HG03280 (cell line): ENCODE data around the gene TRMT2A.
"Not testable (repeated sequence)": the region's sequence is repeated elsewhere in the genome, so short reads cannot be mapped to it uniquely, and the experiment has no call there.

ENCODE experiments used
- ATAC-seq: cut with Tn5 transposase; IDR thresholded peaks from one replicate; pipeline ENCODE4 v1.9.1; 2021; ENCODE audit warnings: mild to moderate bottlenecking, moderate library complexity; ENCODE audit not compliant: unreplicated experiment

Gene TRMT2A, protein sequence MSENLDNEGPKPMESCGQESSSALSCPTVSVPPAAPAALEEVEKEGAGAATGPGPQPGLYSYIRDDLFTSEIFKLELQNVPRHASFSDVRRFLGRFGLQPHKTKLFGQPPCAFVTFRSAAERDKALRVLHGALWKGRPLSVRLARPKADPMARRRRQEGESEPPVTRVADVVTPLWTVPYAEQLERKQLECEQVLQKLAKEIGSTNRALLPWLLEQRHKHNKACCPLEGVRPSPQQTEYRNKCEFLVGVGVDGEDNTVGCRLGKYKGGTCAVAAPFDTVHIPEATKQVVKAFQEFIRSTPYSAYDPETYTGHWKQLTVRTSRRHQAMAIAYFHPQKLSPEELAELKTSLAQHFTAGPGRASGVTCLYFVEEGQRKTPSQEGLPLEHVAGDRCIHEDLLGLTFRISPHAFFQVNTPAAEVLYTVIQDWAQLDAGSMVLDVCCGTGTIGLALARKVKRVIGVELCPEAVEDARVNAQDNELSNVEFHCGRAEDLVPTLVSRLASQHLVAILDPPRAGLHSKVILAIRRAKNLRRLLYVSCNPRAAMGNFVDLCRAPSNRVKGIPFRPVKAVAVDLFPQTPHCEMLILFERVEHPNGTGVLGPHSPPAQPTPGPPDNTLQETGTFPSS

DNA sequence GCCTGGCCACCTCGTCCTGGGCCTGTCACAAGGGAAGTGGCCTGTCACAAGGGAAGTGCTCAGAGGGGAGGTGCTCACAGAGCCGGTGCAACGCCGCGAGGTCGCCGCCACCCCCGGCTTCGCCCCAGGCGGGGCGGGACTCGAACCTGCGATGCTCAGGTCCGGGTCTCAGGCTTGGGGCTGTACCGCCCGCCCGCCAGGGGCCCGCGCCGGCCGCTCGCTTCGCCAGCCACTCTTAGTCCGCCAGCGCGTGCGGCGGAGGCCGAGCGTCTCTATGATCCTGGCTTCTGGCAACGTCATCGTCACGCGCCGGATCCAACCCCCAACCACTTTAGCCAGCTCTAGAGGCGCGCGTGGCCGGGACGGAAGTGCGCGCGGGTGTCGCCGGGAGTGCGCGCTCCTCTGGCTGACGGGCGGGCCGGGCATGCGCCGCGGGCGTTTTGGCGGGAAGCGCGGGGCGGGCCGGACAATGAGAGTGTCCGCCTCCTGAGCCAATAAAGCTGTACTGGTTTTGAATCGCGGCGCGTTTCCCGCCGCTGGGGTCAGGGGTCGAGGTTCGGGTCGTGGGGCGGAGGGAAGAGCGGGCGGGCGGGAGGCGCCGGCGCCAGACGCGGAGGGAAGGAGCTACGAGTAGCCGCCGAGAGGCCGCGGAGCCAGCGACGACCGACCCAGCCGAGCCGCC, at the start of gene TRMT2A:
TSS of gene TRMT2A (minus strand) at position 276 of the 682 bp plus-strand sequence. CDS start 320 bp downstream, outside the sequence.
- peak; percentile 80 for ATAC-seq

DNA sequence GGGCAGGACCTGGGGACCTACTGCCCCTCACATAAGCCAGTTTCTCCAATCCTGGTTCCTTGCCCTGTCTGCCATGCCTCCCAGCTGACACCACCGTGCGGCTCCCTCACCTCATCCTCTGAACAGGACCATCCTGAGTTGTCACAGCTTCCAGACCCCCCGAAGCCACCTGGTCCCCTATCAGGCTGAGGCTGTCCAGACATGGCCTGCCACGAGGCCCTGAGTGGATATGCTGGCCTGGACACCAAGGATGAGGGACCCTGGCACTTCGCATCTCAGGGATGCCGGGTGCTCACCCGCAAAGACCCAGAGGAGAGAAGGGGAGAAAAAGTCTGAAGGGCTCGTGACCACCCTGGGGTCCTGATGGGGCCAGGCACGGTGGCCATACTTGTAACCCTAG, 49.7 kb upstream of the TRMT2A start:
- ATAC-seq: no peak

DNA sequence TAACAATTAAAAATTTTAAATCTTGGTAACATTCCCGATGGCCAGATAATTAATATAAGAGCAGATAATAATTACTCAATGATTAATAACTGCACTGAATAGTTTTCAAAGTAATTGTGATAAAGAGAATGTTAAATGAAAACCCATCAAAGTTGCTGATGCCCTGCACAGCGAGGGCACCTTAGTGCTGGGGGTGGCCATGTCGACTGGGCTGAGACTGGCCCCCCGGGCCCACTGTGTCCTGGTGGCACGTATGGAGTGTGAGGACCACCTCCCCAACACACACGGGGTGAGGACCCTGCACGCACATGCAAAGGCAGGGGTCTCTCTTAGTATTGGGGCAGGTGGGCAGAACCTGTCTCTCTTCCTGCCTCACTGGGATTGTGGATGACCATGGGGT, 48.9 kb upstream of the TRMT2A start:
- no peak for ATAC-seq

DNA sequence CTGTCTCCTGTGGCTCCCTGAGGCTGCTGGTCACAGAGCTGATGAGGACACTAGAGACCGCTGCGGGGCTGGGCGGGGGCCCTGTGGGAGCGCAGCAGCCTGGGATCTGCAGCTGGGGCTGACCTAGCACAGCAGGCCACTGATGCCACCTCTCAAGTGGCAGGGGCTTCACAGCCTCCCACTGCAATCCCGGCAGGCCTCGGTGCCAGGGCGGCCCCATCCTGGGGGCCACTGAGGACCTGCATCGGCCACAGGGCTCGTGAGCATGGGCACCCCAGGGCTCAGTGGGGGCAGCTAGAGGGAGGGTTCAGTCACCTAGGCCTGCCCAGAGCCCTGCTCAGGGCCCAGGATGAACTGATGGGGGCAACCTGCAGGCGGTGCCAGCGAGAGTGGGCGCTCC, 48.4 kb upstream of the TRMT2A start:
- ATAC-seq: no peak

DNA sequence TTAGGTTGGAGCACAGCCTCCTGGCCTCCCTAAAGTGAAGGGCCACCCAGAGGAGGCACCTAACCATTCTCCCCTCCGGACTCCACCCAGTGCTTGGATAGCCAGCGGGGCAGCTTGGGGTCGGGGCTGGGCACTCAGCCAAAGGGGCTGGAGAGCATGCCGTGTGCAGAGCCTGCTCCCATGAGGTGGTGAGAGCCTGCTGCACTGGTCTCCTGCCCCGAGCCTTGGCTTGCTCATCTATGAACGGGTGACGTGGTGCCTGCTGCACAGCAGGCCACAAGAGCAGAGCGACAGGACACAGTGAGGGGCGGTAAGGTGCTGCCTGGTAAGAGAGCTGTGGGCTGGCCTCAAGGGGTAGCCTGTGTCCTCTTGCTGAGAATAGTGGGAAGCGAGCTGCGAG, 47.8 kb upstream of the TRMT2A start:
- ATAC-seq: no peak

DNA sequence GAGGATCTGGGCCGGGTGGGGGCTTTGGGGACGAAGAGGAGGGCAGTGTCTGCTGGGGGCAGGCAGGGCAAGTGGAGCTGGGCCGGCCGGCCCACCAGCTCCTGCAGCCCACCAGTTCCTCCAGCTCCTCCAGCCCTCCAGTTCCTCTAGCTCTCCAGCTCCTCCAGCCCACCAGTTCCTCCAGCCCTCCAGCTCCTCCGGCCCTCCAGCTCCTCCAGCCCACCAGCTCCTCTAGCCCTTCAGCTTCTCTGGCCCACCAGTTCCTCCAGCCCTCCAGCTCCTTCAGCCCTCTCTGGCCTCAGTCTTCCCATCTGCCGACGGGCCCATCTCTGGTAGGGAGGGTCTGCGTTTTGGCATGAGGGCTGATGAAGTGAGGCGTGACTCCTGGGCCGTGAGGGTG, 43.0 kb upstream of the TRMT2A start:
- no peak for ATAC-seq

DNA sequence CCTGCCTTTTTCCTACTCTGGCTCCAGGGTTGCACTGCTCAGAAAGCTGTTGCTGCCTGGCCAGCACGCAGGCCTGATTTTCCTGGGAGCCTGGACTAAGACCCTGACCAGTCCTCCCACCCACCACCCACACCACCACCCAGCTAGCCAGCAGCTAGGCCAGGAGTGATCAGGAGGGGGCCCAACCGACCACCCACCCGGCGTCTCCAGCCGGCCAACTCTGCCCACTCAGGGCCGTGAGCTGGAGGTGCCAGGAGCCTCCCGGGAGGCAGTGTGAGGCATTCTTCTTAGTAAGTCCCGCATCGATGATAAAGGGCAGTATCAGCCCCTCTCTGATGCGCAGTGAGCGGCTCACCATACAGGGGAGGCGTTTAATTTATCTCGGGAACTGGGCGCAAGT, 42.5 kb upstream of the TRMT2A start:
- ATAC-seq: not testable (repeated sequence)

DNA sequence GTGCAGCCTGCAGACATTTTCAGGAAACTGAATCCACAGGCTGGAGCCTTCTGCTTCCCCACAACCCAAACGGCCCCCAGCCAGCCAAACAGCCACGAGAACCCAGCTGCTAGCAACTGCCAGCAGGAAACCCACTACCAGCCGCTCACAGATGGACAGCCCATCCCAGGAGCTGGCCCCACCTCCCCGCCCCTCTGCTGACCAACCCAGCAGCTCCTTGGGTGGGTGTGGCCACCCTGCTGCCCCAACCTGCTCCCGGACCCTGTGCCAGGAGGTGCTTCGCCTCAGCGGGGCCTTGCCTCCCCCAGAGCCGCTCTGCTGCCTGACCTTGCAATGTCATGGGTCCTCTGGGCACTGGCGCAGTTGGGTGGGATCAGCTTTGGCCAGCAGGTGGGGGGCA, 42.0 kb upstream of the TRMT2A start:
- no peak for ATAC-seq

DNA sequence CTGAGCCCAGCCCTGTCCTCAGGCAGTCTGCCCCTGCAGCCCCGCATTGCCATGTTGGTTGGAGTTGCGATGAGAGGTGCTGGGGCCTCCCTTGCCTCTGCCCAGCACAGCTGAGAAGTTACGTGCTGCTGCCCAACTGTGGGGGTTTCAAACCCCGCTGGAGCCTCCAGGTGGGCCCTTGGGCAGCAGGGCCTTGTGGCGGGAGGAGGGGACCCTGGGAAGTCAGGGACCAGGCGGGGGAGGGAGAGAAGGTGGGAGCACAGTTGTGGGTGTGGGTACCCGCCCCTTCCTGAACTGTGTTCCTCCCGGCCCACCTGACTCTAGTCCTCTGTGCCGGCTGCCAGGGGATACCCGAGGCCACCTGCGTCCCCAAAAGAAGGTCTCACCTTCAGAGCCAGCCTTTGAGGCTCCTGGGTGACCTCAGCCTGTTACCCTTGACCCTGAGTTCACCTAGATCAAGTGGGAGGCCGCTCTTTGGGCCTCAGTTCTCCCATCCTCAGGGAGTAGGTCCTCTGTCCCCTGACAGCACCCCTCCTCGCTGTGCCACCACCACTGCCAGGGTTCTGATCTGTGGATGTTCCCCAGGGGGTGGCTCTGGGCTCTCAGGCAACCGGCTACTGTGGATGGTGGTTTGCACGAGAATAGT, 41.5 kb upstream of the TRMT2A start:
- ATAC-seq: no peak

DNA sequence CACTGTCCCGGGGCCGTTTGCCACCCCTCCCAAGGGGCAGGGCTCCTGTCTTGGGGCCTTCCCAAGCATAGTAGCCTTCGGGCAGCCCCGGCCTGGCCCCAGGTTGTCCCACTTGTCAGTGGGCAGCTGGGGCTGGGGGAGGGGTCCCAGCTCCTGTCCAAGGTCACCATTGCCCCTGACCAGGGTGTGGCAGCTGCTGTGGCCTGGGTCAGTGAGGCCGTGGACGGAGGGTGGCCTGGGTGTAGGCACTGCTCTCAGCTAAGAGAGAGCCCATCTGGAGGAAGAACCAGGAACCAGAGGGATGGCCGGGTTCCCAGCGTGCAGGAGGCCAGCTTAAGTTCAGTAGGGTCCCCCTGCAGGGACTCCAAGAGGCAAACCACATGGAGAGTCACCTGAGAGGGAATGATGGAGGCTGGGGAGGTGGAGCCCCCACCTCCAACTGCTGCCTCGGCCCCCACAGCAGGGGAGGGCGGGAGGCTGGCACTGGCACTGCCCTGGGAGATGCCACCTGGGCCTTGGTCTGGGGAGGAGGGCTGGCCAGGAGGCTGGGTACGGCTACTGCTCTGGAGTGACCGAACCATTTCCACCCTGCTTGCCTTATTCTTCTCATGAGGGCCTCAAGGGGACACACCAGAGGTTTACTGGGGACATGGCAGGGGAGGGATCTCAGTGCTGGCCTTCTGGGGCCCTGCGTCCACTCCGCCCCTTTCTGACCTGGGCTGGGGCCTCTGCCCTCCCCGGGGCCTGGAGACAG, 40.6 kb upstream of the TRMT2A start:
- no peak for ATAC-seq

DNA sequence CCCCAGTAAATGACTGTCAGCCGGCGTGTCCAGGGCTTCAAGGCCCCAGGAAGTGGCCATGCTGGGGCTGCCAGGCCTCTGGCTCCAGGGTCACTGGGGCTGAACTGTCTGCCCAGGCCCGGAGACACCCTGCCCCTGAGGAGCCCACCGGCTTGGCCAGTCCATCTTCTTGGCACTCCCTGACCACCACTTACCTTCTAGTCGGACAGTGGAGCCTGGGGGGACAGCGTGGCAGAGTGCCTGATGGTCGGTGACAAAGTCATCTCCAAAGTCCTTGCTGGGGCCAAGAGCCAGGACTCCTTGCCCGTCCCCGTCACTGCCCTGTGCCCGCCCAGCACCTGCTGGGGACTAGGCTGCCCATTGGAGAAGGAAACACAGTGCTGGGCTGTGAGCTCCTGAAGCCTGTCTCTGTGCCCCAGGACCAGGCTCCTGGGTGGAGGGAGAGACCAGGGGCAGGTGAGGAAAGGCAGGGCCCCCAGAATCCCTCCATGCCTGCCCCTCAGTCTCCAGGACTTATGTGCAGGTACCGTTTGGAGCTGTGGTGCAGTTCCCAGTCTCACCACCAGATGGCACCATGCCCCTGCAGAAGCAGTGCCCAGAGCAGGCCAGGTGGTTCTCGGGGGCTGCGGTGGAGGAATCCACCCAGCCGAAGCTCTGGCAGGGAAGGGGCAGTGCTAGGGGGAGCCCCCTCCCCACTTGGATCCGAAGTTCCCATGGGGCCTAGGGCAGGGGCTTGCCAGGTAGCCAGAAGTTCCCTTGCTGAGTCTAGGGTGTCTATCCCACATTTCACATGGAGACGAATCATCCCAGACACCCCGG, 39.8 kb upstream of the TRMT2A start:
- ATAC-seq: no peak

DNA sequence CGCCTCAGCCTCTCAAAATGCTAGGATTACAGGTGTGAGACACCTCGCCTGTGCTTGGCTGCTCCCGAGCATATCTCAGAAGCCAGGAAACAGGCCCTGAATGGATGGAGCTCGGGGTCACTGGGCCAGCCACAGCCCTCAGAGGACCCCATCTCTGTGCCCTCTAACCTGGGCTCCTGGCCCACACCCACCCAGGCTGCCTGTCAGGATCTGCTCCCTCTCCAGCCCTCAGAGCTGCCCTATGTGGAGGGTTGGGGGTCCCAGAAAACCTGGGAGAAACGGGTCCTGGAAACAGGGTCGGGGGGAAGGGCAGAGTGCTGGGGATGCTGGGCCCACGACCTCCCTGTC, 39.0 kb upstream of the TRMT2A start:
- ATAC-seq: no peak

DNA sequence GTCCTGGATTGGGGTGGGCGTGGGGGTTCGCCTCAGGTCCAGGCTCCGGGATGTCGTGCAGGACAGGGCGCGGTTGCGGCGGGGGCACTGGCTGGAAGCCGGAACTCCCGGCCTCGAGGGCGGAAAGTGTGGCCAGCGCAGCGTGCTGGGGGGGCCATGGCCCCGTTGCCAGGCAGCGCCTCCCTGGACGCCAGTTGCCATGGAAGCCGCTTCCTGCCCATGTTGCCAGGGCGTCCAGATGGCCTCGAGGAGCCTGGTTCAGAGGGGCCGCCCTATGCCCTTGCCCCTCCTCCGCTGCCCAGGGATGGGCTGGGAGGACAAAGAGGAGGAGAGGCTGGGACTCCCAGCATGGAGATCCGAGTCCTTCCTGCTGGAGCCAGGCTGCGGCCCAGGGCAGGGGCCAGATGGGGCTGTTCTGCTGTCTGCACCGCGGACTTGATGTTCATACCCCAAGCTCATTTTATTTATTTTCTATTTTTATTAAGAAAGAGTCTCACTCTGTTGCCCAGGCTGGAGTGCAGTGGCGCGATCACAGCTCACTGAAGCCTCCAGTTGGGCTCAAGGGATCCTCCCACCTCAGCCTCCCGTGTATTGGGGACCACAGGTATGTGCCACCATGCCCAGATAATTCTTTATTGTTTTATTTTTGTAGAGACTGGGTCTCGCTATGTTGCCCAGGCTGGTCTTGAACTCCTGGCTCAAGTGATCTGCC, 38.5 kb upstream of the TRMT2A start:
- no peak for ATAC-seq

DNA sequence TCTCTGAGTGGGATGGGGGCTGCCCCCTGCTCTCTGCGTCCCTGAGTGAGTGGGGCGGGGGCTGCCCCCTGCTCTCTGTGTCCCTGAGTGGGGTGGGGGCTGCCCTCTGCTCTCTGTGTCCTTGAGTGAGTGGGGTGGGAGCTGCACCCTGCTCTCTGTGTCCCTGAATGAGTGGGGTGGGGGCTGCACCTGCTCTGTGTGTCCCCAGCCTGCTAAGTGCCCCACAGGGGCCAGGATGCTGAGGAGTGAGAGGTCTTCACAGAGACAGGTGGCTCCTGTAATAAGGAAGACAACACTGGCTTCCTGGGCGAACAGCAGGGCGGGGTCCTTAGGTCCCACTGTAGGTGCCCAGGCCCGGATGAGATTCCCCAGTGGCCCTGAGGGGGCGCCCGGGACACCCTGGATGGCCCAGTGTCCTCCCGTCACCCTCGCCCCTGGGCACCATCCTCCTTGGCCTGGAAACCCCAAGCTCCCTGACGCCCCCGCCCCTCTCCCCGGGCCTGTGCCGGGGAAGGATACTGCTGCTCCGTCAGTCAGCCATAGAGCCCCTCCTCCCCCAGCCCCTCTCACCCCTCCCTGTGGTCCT, 37.7 kb upstream of the TRMT2A start:
- no peak for ATAC-seq

DNA sequence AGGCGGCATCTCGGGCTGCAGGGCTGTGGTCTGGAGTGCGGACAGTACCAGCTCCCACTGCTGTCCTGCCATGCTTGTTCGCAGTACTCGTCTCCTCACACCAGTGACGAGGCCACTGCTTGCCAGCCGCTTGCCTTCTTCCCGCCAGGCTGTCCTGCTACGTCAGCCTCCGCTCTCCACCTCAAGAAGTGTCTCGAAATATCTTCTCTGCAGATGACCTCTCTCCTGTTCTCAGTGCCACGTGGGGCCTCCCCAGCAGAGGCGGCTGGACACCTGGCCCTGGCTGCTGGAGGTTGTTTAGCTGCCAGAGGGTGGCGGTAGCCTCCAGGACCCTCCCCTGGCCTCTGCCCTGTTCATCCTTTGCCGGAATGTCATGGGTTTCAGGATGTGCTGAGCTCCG, 36.9 kb upstream of the TRMT2A start:
- ATAC-seq: no peak

DNA sequence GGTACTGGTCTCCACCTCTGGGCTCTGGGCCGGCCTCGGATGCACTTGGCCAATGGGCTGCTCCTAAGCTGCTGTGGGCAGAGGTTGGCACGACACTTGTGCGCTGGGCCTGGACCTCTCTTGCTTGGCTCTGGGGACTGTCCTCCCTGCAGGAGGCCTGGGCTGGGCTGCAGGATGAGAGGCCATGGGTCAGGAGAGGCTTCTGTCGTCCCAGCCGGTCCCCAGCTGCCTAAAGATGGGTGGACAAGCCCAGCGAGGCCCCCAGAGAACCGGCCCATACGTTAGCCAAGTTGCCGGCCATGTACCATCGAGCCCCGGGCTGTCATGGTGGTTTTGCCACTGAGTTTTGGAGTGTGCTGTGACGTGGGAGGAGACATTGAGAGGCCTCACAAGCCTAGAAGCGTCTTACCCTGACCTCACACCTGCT, 35.5 kb upstream of the TRMT2A start:
- no peak for ATAC-seq

DNA sequence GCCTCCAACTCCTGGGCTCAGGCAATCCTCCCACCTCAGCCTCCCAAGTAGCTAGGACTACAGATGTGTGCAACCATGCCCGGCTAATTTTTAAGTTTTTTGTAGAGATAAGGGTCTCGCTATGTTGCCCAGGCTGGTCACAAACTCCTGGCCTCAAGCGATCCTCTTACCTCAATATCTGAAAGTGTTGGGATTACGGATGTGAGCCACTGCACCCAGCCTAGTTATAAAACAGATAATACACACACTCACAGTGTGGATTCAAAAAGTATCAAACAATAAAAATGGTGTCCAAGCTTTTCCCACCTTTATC, 34.2 kb upstream of the TRMT2A start:
- no peak for ATAC-seq

DNA sequence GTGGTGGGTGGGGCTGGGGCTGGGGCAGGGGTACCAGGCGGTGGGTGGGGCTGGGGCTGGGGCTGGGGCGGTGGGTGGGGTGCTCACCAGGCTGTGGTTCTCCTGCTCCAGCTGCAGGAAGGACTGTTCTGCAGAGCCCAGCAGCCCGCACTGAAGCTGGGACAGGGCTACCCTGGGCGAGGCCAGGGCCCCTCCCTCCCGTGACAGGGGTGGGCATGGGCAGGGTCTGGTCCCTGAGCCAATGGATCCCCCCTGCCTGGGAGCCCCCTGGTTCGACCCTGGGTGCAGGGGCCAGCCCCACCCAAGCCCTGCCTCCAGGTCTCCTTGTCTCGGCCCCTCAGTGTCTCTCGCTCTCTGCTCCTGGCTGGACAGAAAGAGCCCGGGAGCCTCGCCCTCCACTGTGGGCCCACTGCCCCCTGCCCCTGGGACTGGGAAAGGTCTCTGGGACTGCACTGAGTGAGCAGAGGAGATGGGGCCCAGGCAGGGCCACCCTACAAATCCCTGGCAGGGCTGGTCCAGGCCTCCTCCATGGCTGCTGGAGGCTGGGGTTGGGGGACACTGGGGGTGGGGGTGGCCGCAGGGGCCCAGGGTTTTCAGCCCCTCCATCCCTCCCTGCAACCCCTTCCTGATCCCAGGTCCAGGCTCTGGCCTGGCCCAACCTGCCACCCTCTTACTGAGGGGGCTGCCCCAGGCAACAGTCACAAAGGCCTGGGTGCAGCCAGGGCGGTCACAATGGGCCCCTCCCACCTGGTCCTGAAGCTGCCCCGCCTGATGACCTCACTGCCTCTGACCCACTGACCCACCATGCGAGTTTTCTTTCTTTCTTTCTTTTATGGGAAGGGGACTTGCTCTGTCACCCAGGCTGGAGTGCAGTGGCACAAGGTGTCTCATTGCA, 33.6 kb upstream of the TRMT2A start, which contains the start of gene CCDC188:
TSS of gene CCDC188 (minus strand) at position 675 of the 895 bp plus-strand sequence. CDS start at position 606, 69 bp downstream.
- ATAC-seq: no peak
